Ovary (tissue), 3 donors: ENCODE data around the gene MFNG.

ENCODE experiments used
- EP300 ChIP-seq: sonication (generic); formaldehyde crosslinking; IDR thresholded peaks from one replicate; pipeline ENCODE4 v1.6.1; 2017; ENCODE audit warnings: antibody characterized with exemption
- POLR2A ChIP-seq: fragments of 450-650 bp; IDR thresholded peaks from one replicate; pipeline ENCODE4 v1.6.1; 2017; ENCODE audit warnings: antibody characterized with exemption, mild to moderate bottlenecking, moderate library complexity
- TF ChIP-seq, protein P1 (sequence below), 3 donors: fragments of 450-650 bp in 2 of 3; fragments of 200-600 bp in 1 of 3; IDR thresholded peaks; one replicate each; pipeline versions ENCODE4 v1.5.1 to v1.8.0; 2016 to 2022; ENCODE audit warnings: antibody characterized with exemption in 3 of 3, mild to moderate bottlenecking in 1 of 3
- donor health status: DM: no; HTN: no; CAD: no.

DNA sequence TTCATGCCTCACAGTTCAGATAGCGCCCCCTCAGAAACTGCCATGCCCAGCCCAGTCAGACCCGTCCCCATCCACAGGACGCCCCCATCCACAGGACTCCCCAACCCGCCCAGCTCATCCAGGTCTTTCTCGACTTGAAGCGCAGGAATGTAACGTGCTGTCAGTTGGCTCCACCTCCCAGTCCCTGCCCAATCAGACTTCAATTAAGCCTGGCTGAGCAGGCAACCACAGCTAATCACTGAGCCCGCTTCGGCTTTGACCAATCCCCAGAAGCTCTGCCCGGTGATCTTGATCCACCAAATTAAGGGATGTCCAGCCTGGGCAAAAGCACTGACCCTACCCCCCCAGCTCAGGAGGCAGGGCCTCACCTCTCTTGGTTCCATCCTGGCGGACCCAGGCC is 10.5 kb upstream of the MFNG start:
- TF ChIP-seq, protein P1, sequence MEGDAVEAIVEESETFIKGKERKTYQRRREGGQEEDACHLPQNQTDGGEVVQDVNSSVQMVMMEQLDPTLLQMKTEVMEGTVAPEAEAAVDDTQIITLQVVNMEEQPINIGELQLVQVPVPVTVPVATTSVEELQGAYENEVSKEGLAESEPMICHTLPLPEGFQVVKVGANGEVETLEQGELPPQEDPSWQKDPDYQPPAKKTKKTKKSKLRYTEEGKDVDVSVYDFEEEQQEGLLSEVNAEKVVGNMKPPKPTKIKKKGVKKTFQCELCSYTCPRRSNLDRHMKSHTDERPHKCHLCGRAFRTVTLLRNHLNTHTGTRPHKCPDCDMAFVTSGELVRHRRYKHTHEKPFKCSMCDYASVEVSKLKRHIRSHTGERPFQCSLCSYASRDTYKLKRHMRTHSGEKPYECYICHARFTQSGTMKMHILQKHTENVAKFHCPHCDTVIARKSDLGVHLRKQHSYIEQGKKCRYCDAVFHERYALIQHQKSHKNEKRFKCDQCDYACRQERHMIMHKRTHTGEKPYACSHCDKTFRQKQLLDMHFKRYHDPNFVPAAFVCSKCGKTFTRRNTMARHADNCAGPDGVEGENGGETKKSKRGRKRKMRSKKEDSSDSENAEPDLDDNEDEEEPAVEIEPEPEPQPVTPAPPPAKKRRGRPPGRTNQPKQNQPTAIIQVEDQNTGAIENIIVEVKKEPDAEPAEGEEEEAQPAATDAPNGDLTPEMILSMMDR (IDR thresholded peaks at IDR 0.05), result no peak
- no peak for TF ChIP-seq POLR2A
- no peak for TF ChIP-seq EP300
